ENCODE data around the gene DRC1.

Gene DRC1

GRCh38 chr2:26380281-26380680 is 21.4 kb upstream of the DRC1 start:
- Mint-ChIP-seq H3K27ac (no peak overlapping the region), H3K4me1 (ENCODE audit: low read depth) (peaks cover 21% of the 10 kb centered on the region), H3K36me3 (ENCODE audit: low read depth) (peaks cover 45% of the 10 kb centered on the region), H3K4me3 (no peak overlapping the region), H3K9me3 (no peaks in the 10 kb centered on the region), H3K27me3 (no peaks in the 10 kb centered on the region)
- intact Hi-C loops (cut with micrococcal nuclease) = no loop called here

GRCh38 chr2:26382564-26382963 is 19.2 kb upstream of the DRC1 start:
- Mint-ChIP-seq H3K4me1 (ENCODE audit: low read depth) (peaks cover 21% of the 10 kb centered on the region), H3K27ac (peak overlapping the region; percentile 75), H3K4me3 (peak overlapping the region; percentile 24), H3K9me3 (no peaks in the 10 kb centered on the region), H3K27me3 (no peaks in the 10 kb centered on the region), H3K36me3 (ENCODE audit: low read depth) (peaks cover 50% of the 10 kb centered on the region)
- intact Hi-C loops (cut with micrococcal nuclease) = no loop called here

DNA sequence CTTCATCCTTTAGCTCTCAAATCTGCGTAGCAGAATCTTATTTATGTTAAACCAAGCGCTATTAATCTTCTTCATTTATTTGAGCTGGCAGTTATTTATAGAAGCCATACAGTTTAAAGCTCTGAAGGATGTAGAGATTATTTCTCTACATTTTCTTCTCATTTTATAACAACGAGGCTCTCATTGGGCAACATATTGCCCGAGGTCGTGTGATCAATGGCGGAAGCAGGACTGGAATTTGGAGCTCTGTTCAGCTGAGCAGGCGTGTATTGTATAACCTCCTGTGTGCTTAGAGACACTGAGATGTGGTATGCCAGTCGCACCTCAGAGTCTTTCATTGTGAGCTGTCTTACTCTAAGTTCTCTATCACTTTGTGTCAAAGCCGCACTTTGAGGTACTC is 17.5 kb upstream of the DRC1 start:
- H3K4me1 Mint-ChIP-seq (ENCODE audit: low read depth) = peaks cover 21% of the 10 kb centered on the region
- peaks cover 42% of the 10 kb centered on the region for H3K36me3 Mint-ChIP-seq (ENCODE audit: low read depth)
- no peak overlapping the region for H3K4me3 Mint-ChIP-seq
- H3K9me3 Mint-ChIP-seq = no peaks in the 10 kb centered on the region
- intact Hi-C loops (cut with micrococcal nuclease) = no loop called here
- H3K27me3 Mint-ChIP-seq = no peaks in the 10 kb centered on the region
- H3K27ac Mint-ChIP-seq = peak overlapping the region; percentile 75

DNA sequence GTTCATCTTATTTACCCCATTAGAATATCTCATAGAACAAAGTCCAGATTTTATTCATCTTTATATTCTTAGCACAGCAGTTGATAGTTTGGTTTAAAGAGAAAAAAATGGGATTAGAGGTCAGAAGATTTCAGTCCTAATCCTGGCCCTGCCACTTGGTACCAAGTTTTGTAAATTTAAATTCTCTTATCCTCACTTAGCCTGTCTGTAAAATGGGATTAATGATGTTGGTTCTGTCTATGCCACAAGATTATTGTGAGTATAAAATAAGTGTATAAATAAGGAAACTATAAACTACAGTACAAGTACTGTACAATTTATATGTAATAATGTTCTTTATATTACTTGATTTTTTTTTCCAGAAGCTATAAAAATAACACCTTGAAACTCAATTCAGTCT is 17.1 kb upstream of the DRC1 start:
- H3K36me3 Mint-ChIP-seq (ENCODE audit: low read depth) = peaks cover 46% of the 10 kb centered on the region
- no peak overlapping the region for H3K4me3 Mint-ChIP-seq
- no peak overlapping the region for H3K27ac Mint-ChIP-seq
- peaks cover 21% of the 10 kb centered on the region for H3K4me1 Mint-ChIP-seq (ENCODE audit: low read depth)
- H3K9me3 Mint-ChIP-seq = no peaks in the 10 kb centered on the region
- H3K27me3 Mint-ChIP-seq = no peaks in the 10 kb centered on the region
- intact Hi-C loops (cut with micrococcal nuclease) = no loop called here

DNA sequence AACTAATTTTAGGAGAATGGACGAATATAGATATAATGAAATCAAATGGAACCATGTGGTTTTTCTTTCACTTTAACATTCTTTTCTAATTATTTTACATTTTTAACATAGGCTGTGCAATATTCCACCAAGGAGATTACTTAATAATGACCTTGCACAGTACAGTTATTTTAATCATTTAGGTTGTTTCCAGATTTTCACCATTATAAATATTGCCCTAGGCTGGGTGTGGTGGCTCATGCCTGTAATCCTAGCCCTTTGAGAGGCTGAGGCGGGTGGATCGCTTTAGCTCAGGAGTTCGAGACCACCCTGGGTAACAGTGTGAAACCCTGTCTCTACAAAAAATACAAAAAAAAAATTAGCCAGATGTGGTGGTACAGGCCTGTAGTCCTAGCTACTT is 14.5 kb upstream of the DRC1 start:
- H3K4me1 Mint-ChIP-seq (ENCODE audit: low read depth) = peaks cover 14% of the 10 kb centered on the region
- no peaks in the 10 kb centered on the region for H3K9me3 Mint-ChIP-seq
- no peaks in the 10 kb centered on the region for H3K27me3 Mint-ChIP-seq
- H3K36me3 Mint-ChIP-seq (ENCODE audit: low read depth) = peaks cover 60% of the 10 kb centered on the region
- H3K4me3 Mint-ChIP-seq = no peak overlapping the region
- no peak overlapping the region for H3K27ac Mint-ChIP-seq
- intact Hi-C loops (cut with micrococcal nuclease) = no loop called here

DNA sequence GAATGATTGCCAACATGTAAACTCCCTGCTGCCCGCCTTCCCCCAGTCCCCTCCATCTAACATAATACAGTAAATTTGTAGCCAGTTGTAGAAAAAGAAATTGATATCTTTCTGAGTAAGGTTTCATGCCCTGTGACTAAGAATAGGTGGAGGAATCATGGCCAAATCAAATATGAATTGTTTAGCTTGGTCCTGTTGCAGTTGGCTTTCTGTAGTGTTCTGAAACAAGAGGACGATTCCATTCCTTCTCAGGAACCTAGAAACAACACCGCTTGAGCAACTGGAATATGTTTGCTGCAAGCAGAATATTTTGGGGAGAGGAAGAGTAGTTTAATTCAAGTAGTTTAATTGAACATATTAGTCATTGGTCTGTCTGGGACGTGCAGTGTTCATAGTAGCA is 7.0 kb upstream of the DRC1 start:
- Mint-ChIP-seq H3K27me3 (no peaks in the 10 kb centered on the region), H3K4me1 (ENCODE audit: low read depth) (no peaks in the 10 kb centered on the region), H3K9me3 (no peaks in the 10 kb centered on the region), H3K4me3 (no peak overlapping the region), H3K27ac (no peak overlapping the region), H3K36me3 (ENCODE audit: low read depth) (peaks cover 36% of the 10 kb centered on the region)
- intact Hi-C loops (cut with micrococcal nuclease) = no loop called here

- Mint-ChIP-seq H3K27me3 (no peaks in the 10 kb centered on the region), H3K4me1 (ENCODE audit: low read depth) (no peaks in the 10 kb centered on the region), H3K4me3 (no peak overlapping the region), H3K9me3 (no peaks in the 10 kb centered on the region), H3K36me3 (ENCODE audit: low read depth) (peaks cover 29% of the 10 kb centered on the region), H3K27ac (no peak overlapping the region)
- intact Hi-C loops (cut with micrococcal nuclease) = no loop called here
Measured at GRCh38 chr2:26395394-26395793, 6.3 kb upstream of the DRC1 start.

DNA sequence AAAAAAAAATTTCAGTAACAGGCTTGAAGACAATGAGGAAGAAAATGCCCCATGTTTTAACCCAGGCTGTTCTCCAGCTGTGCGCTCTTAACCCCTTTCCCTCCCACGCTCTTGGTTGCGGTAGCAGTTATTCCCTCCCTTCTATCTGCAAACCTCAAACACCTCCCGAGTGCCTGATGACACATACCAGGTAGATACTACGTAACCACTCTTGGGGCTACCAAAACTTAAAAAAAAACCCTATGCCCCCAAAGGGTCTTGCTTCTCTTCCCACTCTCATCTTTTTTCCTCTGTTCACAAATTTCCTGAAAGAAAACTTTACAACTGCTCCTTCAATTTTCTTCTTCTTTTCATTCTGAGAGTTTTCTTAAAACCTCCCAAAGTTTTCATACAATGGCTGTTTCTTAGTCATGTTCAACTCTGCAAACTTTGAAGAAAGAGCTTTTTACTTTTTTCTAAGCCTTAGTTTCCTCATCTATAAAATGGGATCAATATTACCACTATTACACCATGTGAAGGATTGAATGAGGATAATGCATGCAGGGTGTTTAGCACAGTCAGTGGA is 4.9 kb upstream of the DRC1 start:
- Mint-ChIP-seq H3K36me3 (ENCODE audit: low read depth) (peaks cover 18% of the 10 kb centered on the region), H3K4me1 (ENCODE audit: low read depth) (peaks cover 4% of the 10 kb centered on the region), H3K9me3 (no peaks in the 10 kb centered on the region), H3K27ac (no peak overlapping the region), H3K27me3 (peaks cover 11% of the 10 kb centered on the region), H3K4me3 (no peak overlapping the region)
- intact Hi-C loops (cut with micrococcal nuclease) = no loop called here

DNA sequence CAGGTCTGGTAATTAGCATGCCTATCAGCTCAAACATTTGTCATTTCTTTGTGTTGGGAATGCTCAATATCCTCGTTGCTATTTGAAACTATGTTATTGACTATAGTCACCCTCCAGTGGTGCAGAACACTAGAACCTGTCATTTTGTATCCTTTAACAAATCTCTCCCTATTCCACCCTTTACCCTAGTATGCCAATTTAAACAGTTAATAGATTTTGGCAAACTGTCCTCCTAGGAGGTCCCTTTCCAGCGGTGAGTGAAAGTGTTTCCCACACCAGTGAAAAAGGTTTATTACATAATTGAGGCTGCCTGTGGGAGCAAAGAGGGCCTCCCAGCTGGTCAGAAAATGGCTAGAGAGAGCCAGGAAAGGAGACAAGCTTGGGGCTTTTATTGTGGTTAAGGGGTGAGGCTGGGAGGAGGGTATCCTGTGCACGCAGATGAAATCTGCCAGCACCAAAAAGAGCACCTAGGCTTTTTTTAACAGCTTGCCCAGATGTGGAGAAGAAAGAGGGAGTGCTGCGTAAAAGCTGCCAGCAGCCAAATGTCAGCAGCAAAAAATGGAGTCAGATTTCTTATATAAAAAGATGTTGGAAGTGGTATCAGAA is 1.8 kb upstream of the DRC1 start:
- H3K27me3 Mint-ChIP-seq = peaks cover 15% of the 10 kb centered on the region
- H3K4me1 Mint-ChIP-seq (ENCODE audit: low read depth) = peaks cover 4% of the 10 kb centered on the region
- no peak overlapping the region for H3K4me3 Mint-ChIP-seq
- no peaks in the 10 kb centered on the region for H3K9me3 Mint-ChIP-seq
- H3K36me3 Mint-ChIP-seq (ENCODE audit: low read depth) = peaks cover 13% of the 10 kb centered on the region
- no peak overlapping the region for H3K27ac Mint-ChIP-seq
- intact Hi-C loops (cut with micrococcal nuclease) = no loop called here

DNA sequence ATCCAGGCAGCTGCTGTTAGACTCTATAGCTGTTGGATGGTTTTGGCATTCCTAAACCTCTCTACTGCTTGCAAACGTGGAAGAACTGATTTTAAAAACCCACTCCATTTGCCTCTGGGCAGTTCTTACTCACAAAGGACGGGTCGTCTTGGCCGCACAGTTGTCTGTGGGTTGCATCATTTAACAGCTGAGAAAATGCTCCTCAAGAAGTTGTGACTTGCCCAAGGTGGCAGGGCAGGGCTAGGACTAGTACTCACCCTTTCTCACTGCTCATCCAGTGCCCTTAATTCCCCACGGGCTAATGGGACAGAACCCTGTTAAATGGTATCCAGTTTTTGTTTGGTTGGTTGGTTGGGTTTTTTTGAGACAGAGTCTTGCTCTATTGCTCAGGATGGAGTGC is 997 bp upstream of the DRC1 start:
- Mint-ChIP-seq H3K27ac (no peak overlapping the region), H3K4me3 (no peak overlapping the region)

GRCh38 chr2:26407526-26407925 is 5.8 kb downstream of the DRC1 start:
- peaks cover 17% of the 10 kb centered on the region for H3K4me1 Mint-ChIP-seq (ENCODE audit: low read depth)
- no peaks in the 10 kb centered on the region for H3K36me3 Mint-ChIP-seq (ENCODE audit: low read depth)
- no peak overlapping the region for H3K27ac Mint-ChIP-seq
- H3K4me3 Mint-ChIP-seq = no peak overlapping the region
- H3K27me3 Mint-ChIP-seq = peaks cover 6% of the 10 kb centered on the region
- intact Hi-C loops (cut with micrococcal nuclease) = no loop called here
- no peaks in the 10 kb centered on the region for H3K9me3 Mint-ChIP-seq

More for the DNA sequence above, 997 bp upstream of the DRC1 start:
- peaks cover 7% of the 10 kb centered on the region for H3K36me3 Mint-ChIP-seq (ENCODE audit: low read depth)
- intact Hi-C loops (cut with micrococcal nuclease) = no loop called here
- H3K9me3 Mint-ChIP-seq = no peaks in the 10 kb centered on the region
- H3K27me3 Mint-ChIP-seq = peaks cover 15% of the 10 kb centered on the region
- H3K4me1 Mint-ChIP-seq (ENCODE audit: low read depth) = peaks cover 4% of the 10 kb centered on the region

DNA sequence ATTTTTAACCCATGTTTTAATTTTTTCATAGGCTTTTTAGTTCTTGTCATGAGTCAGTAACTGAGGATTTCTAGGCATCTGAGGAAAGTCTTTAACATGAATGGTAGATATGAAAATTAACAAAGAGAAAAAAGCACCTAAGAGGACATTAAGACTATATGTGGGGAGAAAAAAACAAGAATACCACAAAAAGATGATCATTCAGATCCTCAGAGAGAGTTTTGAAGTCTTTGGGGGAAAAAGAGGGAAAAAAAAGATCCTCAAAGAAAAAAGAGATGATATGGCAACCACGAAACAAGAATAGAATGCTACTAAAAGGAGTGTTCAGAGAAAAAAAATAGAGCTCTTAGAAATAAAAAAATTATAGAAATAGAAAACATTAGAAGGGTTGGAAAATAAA is 8.1 kb downstream of the DRC1 start:
- intact Hi-C loops (cut with micrococcal nuclease) = no loop called here

DNA sequence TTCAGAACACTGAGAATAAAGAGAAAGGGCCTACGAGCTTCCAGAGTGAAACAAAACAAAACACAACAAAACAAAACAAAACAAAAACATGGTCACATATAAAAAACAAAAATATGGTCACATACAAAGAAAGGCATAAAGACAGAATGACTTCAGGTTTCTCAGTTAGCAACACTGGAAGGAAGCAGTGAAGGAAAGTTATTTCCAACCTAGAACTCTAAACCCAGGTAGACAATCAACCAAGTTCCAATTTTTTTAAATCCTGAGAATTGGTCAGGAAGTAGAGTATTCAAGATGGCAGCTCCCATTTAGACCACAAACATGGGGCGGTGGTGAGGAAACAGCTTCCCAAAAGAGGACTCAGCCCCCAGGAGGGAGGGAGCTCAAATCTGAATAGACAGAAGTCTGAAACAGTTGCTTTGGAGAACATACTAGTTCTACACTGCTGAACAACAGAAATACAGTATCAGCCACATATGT is 9.1 kb downstream of the DRC1 start:
- H3K4me3 Mint-ChIP-seq = no peak overlapping the region
- intact Hi-C loops (cut with micrococcal nuclease) = no loop called here
- H3K9me3 Mint-ChIP-seq = no peaks in the 10 kb centered on the region
- H3K36me3 Mint-ChIP-seq (ENCODE audit: low read depth) = no peaks in the 10 kb centered on the region
- peaks cover 24% of the 10 kb centered on the region for H3K4me1 Mint-ChIP-seq (ENCODE audit: low read depth)
- H3K27me3 Mint-ChIP-seq = peaks cover 6% of the 10 kb centered on the region
- peak overlapping the region; percentile 20 for H3K27ac Mint-ChIP-seq

More for the DNA sequence above, 8.1 kb downstream of the DRC1 start:
- peaks cover 6% of the 10 kb centered on the region for H3K27me3 Mint-ChIP-seq
- no peaks in the 10 kb centered on the region for H3K9me3 Mint-ChIP-seq
- no peaks in the 10 kb centered on the region for H3K36me3 Mint-ChIP-seq (ENCODE audit: low read depth)
- H3K27ac Mint-ChIP-seq = no peak overlapping the region
- H3K4me1 Mint-ChIP-seq (ENCODE audit: low read depth) = peaks cover 22% of the 10 kb centered on the region
- H3K4me3 Mint-ChIP-seq = no peak overlapping the region

DNA sequence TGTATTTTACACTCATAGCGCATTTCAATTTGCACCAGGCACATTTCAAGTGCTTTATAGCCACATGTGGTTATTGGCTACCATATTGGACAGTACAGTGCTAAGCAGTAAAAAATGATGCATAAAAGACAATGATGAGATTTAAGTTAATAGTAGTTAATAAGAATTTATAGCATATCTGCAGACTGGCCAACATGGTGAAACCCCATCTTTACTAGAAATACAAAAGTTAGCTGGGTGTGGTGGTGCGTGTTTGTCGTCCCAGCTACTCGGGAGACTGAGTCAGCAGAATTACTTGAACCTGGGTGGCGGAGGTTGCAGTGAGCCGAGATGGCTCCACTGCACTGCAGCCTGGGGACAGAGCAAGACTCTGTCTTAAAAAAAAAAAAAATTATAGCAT is 9.7 kb downstream of the DRC1 start:
- Mint-ChIP-seq H3K27me3 (peaks cover 6% of the 10 kb centered on the region), H3K27ac (peak overlapping the region; percentile 84), H3K9me3 (peaks cover 1% of the 10 kb centered on the region), H3K4me3 (peak overlapping the region; percentile 72), H3K4me1 (ENCODE audit: low read depth) (peaks cover 24% of the 10 kb centered on the region), H3K36me3 (ENCODE audit: low read depth) (no peaks in the 10 kb centered on the region)
- intact Hi-C loops (cut with micrococcal nuclease) = no loop called here
